ENCODE results near the gene ADGRA3.

Gene ADGRA3

GRCh38 chr4:22502895-22503814 is 12.7 kb downstream of the ADGRA3 start:
- Histone ChIP-seq H3K36me3 (ENCODE audit: insufficient read depth, low read length) (no peaks in the 10 kb centered on the region), H3K4me3 (no peak overlapping the region), H3K9me3 (ENCODE audit: low read depth, low read length) (no peaks in the 10 kb centered on the region), H3K27ac (no peak overlapping the region), H3K9ac (ENCODE audit: insufficient read length) (no peak overlapping the region)
- TF ChIP-seq EZH2 (IDR thresholded peaks at IDR 0.05) = no peak
- TF ChIP-seq FOXP2 (optimal IDR thresholded peaks at IDR 0.05; ENCODE audit: control extremely low read depth, extremely low read length, insufficient read depth) = no peak
- TF ChIP-seq POLR2AphosphoS5 (IDR thresholded peaks at IDR 0.05; ENCODE audit: borderline replicate concordance, low read depth, low read length) = no peak
- DNase-seq (ENCODE audit: low read depth, low spot score) = no peak

DNA sequence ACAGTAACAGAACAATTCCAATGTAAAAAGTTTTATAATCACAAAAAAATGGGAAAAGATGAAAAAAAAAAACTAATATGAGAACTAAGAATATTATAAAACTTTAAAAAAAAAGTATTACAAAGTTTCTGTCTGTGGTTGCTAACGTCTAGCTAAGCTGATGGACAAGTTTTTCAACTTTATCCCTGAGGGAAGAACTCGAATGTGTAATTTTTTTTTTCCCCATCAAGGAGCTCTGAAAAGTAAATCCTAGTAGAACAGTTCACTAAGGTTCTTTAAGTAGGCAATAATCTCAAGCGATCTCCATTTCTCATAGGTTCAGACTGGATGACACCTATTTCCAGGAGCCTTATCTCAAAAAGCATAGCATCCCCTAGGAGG is 14.2 kb downstream of the ADGRA3 start:
- H3K4me3 ChIP-seq = no peak overlapping the region
- no peaks in the 10 kb centered on the region for H3K9me3 ChIP-seq (ENCODE audit: low read depth, low read length)
- DNase-seq (ENCODE audit: low read depth, low spot score) = no peak
- TF ChIP-seq POLR2AphosphoS5 (IDR thresholded peaks at IDR 0.05; ENCODE audit: borderline replicate concordance, low read depth, low read length) = no peak
- no peak for TF ChIP-seq FOXP2 (optimal IDR thresholded peaks at IDR 0.05; ENCODE audit: control extremely low read depth, extremely low read length, insufficient read depth)
- TF ChIP-seq EZH2 (IDR thresholded peaks at IDR 0.05) = no peak
- H3K27ac ChIP-seq = no peak overlapping the region
- no peak overlapping the region for H3K9ac ChIP-seq (ENCODE audit: insufficient read length)
- no peaks in the 10 kb centered on the region for H3K36me3 ChIP-seq (ENCODE audit: insufficient read depth, low read length)

- no peak for DNase-seq (ENCODE audit: low read depth, low spot score)
- no peak overlapping the region for H3K4me3 ChIP-seq
- no peaks in the 10 kb centered on the region for H3K36me3 ChIP-seq (ENCODE audit: insufficient read depth, low read length)
- no peak overlapping the region for H3K9ac ChIP-seq (ENCODE audit: insufficient read length)
- no peak overlapping the region for H3K27ac ChIP-seq
- TF ChIP-seq EZH2 (IDR thresholded peaks at IDR 0.05) = no peak
- TF ChIP-seq POLR2AphosphoS5 (IDR thresholded peaks at IDR 0.05; ENCODE audit: borderline replicate concordance, low read depth, low read length) = no peak
- TF ChIP-seq FOXP2 (optimal IDR thresholded peaks at IDR 0.05; ENCODE audit: control extremely low read depth, extremely low read length, insufficient read depth) = no peak
- H3K9me3 ChIP-seq (ENCODE audit: low read depth, low read length) = no peaks in the 10 kb centered on the region
Observed at GRCh38 chr4:22500831-22501714, 14.8 kb downstream of the ADGRA3 start.

GRCh38 chr4:22500128-22500611 is 15.7 kb downstream of the ADGRA3 start:
- no peak for DNase-seq (ENCODE audit: low read depth, low spot score)
- H3K9ac ChIP-seq (ENCODE audit: insufficient read length) = no peak overlapping the region
- no peak overlapping the region for H3K27ac ChIP-seq
- H3K4me3 ChIP-seq = no peak overlapping the region
- H3K9me3 ChIP-seq (ENCODE audit: low read depth, low read length) = no peaks in the 10 kb centered on the region
- no peak for TF ChIP-seq POLR2AphosphoS5 (IDR thresholded peaks at IDR 0.05; ENCODE audit: borderline replicate concordance, low read depth, low read length)
- TF ChIP-seq FOXP2 (optimal IDR thresholded peaks at IDR 0.05; ENCODE audit: control extremely low read depth, extremely low read length, insufficient read depth) = no peak
- no peak for TF ChIP-seq EZH2 (IDR thresholded peaks at IDR 0.05)
- no peaks in the 10 kb centered on the region for H3K36me3 ChIP-seq (ENCODE audit: insufficient read depth, low read length)

- Histone ChIP-seq H3K27ac (no peak overlapping the region), H3K9me3 (ENCODE audit: low read depth, low read length) (no peaks in the 10 kb centered on the region), H3K9ac (ENCODE audit: insufficient read length) (no peak overlapping the region), H3K36me3 (ENCODE audit: insufficient read depth, low read length) (no peaks in the 10 kb centered on the region), H3K4me3 (no peak overlapping the region)
- TF ChIP-seq EZH2 (IDR thresholded peaks at IDR 0.05) = no peak
- no peak for TF ChIP-seq FOXP2 (optimal IDR thresholded peaks at IDR 0.05; ENCODE audit: control extremely low read depth, extremely low read length, insufficient read depth)
- no peak for TF ChIP-seq POLR2AphosphoS5 (IDR thresholded peaks at IDR 0.05; ENCODE audit: borderline replicate concordance, low read depth, low read length)
- DNase-seq (ENCODE audit: low read depth, low spot score) = no peak
Observed at GRCh38 chr4:22498866-22499265, 17.0 kb downstream of the ADGRA3 start.

- no peak for DNase-seq (ENCODE audit: low read depth, low spot score)
- no peaks in the 10 kb centered on the region for H3K9me3 ChIP-seq (ENCODE audit: low read depth, low read length)
- no peak overlapping the region for H3K27ac ChIP-seq
- no peak overlapping the region for H3K9ac ChIP-seq (ENCODE audit: insufficient read length)
- H3K36me3 ChIP-seq (ENCODE audit: insufficient read depth, low read length) = no peaks in the 10 kb centered on the region
- no peak for TF ChIP-seq FOXP2 (optimal IDR thresholded peaks at IDR 0.05; ENCODE audit: control extremely low read depth, extremely low read length, insufficient read depth)
- no peak for TF ChIP-seq EZH2 (IDR thresholded peaks at IDR 0.05)
- no peak for TF ChIP-seq POLR2AphosphoS5 (IDR thresholded peaks at IDR 0.05; ENCODE audit: borderline replicate concordance, low read depth, low read length)
- H3K4me3 ChIP-seq = no peak overlapping the region
Observed at GRCh38 chr4:22496165-22496813, 19.6 kb downstream of the ADGRA3 start.

GRCh38 chr4:22493523-22493922 is 22.3 kb downstream of the ADGRA3 start:
- no peak for DNase-seq (ENCODE audit: low read depth, low spot score)
- H3K9ac ChIP-seq (ENCODE audit: insufficient read length) = no peak overlapping the region
- H3K27ac ChIP-seq = no peak overlapping the region
- no peaks in the 10 kb centered on the region for H3K36me3 ChIP-seq (ENCODE audit: insufficient read depth, low read length)
- no peak overlapping the region for H3K4me3 ChIP-seq
- H3K9me3 ChIP-seq (ENCODE audit: low read depth, low read length) = no peaks in the 10 kb centered on the region
- TF ChIP-seq POLR2AphosphoS5 (IDR thresholded peaks at IDR 0.05; ENCODE audit: borderline replicate concordance, low read depth, low read length) (no peak), FOXP2 (optimal IDR thresholded peaks at IDR 0.05; ENCODE audit: control extremely low read depth, extremely low read length, insufficient read depth) (no peak), EZH2 (IDR thresholded peaks at IDR 0.05) (no peak)

All from SK-N-MC (cell line).